NCI-H2227 (cell line): ENCODE measurements around the gene RAVER2.

ENCODE experiments used
- DNase-seq: peaks from one replicate; lab custom pipeline; 2025; ENCODE audit not compliant: unreplicated experiment; lab: John Stamatoyannopoulos, UW

RAVER2 gene

GRCh38 chr1:64844175-64844574 is 99.3 kb downstream of the RAVER2 start:
- no peak for DNase-seq

DNA sequence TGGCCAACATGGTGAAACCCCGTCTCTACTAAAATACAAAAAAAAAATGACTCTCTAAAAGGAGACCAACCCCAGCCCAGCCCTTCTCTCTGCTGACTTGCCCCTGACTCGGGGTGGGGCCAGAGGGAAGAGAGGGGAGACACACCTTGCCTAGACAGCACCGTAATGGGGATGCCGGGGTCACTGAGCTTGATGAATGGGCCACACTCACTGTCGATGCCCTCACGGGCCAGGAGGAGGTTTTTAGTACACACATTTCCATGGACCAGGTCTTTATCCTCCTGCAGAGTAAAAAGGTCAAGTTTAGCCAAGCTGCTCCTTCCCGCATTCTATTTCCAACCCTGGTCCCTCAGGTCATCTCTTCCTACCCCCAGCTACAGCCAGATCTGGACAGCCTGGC is 99.7 kb downstream of the RAVER2 start:
- no peak for DNase-seq

DNA sequence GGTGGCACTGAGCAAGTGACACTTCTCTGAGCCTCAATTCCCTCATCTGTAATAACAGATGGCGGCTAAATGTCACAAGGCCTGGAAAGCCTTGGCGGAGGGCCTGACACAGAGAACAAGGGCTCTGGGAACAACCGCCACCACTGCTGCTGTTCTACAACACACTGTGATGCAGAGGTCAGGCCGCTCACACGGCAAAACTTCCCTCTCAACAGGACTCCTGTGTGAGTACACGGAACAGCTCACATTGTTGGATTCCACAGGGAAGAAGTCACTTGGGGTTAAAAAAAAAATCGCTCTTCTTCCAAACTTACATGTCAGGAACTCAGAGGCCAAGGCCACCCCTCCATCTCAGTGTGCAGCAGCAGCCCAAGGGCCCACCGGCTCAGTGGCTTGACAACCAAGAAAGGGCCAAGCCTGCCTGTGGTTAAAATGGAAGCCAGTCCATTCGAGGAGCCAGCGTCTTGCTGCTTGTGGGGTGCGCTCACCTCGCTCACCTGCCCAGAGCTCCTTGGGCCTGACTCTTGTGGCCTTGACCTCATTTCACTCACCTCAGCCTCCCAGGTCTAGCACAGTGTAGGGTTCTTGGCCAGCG is 101.1 kb downstream of the RAVER2 start:
- no peak for DNase-seq

DNA sequence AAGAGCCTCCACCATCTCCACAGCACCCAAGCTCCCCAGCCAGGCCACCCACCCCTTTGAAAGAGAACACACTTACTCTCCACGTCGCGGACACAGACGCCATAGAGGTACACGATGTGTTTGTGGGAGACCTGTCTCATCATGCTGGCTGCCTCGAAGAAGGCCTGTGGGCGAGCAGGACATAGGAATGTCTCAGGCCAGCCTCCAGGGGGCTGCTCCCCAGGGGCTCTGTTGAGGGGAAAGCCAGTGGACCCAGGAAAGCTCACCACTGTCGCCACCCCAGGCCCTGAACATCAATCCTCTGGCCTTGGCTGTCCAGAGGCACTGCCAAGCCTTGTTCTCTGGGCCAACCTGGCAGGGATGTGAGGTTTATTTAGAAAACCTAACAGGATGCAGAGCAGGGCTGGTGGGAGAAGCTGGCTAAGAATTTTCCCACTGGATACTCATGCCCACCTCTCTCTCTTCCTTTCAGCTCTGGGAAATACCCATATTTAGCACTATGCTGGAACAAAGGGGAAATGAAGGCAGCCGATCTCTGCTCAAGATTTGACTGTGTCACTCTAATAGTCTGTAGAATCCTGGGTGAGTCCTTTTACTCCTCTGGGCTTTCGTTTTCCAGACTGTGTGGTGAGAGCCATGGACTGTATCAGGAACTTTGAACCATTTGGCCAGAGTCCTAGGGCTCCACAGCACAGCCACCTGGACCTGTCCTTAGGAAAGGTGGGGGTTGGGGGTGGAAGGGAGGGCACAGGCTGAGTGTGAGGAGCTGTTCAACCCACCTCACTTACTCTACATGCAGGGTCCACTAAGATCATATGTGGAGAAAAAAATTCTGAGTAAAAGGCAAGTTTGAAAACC is 101.9 kb downstream of the RAVER2 start:
- DNase-seq: no peak

DNA sequence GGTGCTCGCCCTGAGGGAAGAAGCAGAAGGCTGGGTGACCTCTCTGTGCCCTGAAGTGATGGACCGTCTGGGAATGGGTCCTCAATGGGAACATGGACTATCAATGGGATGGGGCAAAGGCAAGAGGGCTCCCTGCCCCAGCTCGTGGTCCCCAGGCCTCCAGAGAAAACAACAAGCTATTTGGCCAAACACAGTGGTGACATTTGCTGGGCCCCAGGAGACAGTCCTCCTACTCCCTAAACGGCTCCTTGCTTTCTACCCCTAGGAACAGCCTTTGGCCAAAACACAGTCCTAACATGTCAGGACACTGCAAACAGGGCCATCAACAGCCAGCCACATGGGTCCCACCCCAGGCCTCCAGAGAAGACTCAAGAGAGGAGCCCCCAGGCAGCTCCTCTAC is 102.8 kb downstream of the RAVER2 start:
- DNase-seq: no peak

GRCh38 chr1:64848136-64848535 is 103.3 kb downstream of the RAVER2 start:
- DNase-seq: no peak

DNA sequence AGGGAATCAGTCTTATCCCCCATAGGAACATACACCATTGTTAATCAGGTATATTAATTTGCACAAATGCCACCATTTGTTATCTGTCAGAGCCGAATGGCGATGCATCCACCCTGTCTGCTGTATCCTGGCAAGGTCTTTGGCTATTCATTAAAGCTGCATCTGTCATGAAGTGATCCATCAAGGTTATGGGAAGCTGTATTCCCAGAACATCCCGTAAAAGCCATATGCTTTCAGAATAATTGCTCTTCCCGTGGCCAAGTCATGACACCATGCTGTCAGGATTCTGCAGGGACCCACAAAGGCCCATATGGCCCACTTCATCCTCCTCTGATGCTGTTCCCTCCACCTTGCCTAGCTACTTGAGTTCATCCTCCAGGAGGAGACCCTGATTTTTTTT is 103.9 kb downstream of the RAVER2 start:
- DNase-seq: no peak

GRCh38 chr1:64849942-64850341 is 105.1 kb downstream of the RAVER2 start:
- no peak for DNase-seq

GRCh38 chr1:64850846-64851245 is 106.0 kb downstream of the RAVER2 start:
- no peak for DNase-seq

DNA sequence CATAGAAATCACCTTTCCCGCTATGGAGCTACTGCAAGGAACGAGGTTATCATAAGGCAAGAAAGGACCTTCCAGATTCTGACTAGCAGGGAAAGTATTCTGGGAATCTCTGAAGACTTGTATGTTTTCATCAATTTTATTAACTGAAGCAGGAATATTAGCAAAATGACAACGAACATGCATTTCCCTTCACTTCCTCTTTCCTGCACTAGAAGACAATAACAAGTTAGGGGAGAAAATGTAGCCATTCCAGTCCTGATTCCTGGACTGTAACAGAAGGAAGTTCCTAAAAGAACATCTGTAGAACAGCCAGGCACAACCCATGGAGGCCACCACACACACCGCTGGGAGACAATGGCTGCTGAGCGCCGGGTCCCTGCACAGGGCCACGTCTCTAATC is 106.8 kb downstream of the RAVER2 start:
- DNase-seq: no peak

DNA sequence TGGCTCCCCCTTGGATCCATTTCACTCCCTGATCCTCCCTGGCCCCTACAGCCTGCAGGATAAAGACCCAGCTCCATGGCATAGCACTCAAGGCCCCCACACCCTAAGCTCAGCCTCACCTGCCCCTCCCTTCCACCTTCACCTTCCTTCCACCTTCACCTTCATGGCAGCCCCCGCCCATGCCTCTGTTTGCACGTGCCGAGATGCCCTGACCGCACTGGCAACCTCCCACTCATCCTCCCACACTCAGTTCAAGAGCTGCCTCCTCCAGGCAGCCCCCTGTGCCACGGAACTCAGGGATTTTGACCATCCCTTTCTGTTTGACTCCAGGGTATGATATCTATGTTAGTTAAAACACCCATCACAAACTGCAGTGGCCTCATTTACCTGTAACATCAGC is 109.8 kb downstream of the RAVER2 start:
- DNase-seq: no peak

- no peak for DNase-seq
Observed at GRCh38 chr1:64855557-64855956, 110.7 kb downstream of the RAVER2 start.

- DNase-seq: no peak
Observed at GRCh38 chr1:64856553-64856952, 111.7 kb downstream of the RAVER2 start.

DNA sequence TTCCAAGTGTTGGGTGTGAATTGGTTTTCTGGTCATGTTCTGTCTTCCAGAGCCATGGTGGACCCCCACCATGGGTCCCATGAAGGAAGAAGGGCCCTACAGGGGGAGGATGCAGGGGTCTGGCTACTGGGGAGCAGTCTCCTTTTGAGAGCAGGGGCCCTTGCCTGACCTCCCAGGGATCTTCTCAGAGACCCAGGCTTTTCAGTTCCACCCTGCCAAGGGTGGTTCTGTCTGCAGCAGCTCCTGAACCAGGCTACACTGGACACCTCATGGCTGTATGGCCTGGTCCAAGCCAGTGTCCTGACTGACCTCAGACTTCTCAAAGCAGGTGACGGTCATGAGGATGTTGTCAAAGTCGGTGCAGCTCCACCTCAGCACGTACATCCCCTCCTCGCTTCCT is 112.5 kb downstream of the RAVER2 start:
- no peak for DNase-seq

DNA sequence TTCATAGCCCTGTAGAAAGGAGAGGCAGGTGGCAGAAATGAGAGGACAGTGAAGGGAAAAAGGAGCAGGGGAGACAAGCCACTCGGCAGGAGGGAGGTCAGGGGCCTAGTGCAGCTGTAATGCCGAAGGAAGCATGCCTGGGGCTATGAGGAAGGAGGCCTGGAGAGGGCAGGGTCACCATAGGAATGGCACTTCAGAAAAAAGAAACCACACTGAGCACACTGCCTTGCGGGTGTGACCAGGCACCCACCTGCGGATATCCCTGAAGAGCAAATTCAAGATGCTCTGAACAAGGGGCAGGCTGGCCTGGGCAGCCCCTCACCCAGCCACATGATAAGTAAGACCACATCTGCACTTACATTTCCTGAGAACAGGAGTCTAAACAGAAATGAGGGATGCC is 116.7 kb downstream of the RAVER2 start:
- no peak for DNase-seq

- DNase-seq: no peak
Observed at GRCh38 chr1:64864018-64864940, 119.4 kb downstream of the RAVER2 start.

DNA sequence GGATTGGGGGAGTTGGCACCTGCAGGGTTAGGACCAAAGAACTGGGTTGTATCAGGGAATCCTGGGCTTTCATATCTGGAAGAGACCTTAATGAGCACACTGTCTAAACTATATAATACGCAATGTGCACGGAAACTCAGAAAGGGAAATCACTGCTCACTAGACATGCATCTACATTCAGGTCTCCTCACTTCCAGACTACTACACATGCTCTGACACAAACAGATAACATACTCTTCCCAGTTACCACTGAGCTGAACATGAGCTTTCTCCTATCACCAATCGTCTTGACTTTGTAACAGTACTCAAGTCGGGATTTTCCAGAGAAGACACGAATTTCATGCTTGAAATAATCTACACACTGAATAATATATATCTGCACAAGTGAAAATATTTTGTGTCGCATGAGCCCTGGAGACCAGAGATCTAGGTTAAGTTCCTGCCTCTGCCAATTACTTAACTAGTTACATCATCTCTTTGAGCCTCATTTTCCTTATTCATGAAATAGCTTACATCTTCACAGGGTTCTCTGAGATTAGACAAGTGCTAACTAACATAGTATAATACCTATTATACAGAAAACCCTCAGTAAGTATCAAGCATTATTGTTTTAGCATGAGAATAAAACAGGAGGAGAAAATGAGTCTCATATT is 120.4 kb downstream of the RAVER2 start:
- DNase-seq: no peak

DNA sequence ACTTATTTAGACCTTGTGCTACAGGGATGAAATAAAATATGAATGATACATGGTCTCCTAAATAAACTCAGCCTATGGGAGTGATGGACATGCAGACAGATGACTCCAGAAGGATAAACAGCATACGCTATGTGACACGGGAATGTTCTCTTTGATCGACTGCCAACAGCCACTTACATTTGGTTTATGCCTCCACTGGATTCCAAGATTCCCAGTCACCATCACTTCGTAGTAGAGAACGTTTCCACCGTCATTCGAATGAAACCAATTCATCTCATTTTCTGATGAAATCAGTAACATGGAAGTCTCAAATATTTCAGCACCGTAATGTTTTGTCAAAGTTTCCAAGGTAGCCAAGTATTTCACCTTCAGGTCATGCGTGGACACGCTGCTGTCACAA is 121.8 kb downstream of the RAVER2 start:
- DNase-seq: no peak

DNA sequence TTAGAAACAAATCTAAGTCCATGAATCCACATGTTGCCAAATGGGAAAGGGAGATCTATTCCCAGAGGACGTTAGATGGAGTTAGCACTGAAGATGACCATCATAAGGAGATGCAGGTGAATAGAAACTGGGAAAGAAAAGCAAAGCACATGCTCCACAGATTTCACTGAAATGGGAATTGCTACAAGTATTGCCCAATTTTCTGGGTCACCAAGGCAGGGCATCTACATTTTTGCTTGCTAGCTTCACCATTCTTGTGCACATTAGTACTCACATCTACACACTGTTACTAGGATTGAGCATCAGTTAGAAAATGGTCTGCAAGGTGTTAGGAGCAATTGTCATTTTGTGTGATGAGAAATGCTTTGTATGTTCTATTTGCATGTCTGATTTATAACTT is 122.4 kb downstream of the RAVER2 start:
- DNase-seq: no peak

- DNase-seq: no peak
Observed at GRCh38 chr1:64871256-64871655, 126.4 kb downstream of the RAVER2 start.

DNA sequence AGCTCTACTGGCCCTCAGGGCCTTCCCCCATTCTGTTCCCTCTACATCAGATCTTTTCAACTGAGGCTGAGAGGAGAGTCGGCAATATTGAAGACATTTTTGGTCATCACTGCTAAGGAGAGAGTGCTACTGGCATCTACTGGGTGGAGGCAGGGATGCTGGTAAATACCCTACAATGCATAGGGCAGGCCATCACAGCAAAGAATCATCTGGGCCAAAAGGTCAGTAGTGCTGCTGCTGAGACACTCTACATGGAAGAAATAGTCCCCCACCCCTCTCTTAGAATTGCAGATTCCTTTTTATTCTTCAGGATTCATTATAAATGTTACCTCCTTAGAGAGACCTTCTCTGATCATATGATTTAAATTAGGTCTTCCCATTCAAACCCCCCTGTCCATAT is 127.2 kb downstream of the RAVER2 start:
- no peak for DNase-seq
